ENCODE measurements around the gene ONECUT1. TPM values are rescaled to one million over a fixed set of nuclear protein-coding genes. Genes with fewer than 3 reads are reported as not detected.
"Not testable (repeated sequence)": the region's sequence is repeated elsewhere in the genome, so short reads cannot be mapped to it uniquely, and the experiment has no call there.

Gene ONECUT1
- total RNA-seq, 1 experiment from 2014 or later: 1.3 TPM

DNA sequence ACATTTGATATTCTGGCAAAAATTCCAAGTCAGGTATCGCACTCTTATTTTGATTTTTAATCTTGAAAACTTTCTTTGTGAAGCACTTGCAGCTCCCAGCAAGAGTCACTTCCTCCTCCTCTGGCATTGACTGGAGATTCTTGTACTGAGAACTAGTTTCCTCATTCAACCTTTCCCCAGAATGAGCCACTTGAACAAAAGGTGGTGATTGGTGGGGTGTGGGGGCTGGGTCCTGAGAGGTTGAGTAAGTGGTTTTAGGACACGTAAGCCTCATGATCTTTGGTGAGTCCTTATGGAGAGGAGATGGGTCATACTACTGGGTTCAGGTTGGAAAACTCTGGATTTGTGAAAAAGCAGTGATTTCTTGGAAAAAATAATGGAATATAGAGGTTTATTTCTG lies 32.3 kb upstream of the ONECUT1 start (continued):
- no peak for TF ChIP-seq POLR2AphosphoS5 (IDR thresholded peaks at IDR 0.05; ENCODE audit: low read depth, low read length)
- no peak for TF ChIP-seq JUND (IDR thresholded peaks at IDR 0.05)

DNA sequence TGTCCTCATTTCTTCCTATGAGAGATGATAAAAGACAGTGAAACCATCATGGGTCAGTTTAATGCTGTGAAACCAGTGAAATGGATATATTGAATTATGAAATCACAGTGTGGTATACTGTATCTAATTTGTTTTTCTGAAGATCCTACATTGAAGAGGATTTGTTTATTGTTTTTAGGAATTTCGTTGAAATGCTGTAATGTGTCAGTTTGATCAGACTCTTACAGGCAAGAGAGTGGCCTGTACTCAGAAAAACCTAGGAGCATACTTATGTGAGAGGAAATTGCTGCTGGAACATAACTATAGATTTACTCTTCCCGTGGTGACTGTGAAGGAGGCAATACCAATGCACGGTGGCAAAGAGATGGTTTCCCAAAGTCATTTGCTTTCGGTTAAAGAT lies 29.1 kb upstream of the ONECUT1 start:
- H3K79me2 ChIP-seq (ENCODE audit: insufficient read depth, low read length): no peaks in the 10 kb centered on the region
- ChIA-PET CTCF (no interaction called here), RAD21 (ENCODE audit: low non-redundant PET in 1 of 2, low total read pairs in 2 of 2, uncharacterized antibody in 2 of 2, unreplicated experiment in 2 of 2) (no interaction called here), POLR2A (no interaction called here)
- no TSS peak for BruUV-seq (replicated peaks)
- H3K9me3 ChIP-seq (ENCODE audit: control insufficient read depth in 1 of 2, insufficient read depth in 1 of 2, low read depth in 1 of 2, low read length in 2 of 2): no peaks in the 10 kb centered on the region
- TF ChIP-seq TCF7L2 (IDR thresholded peaks at IDR 0.05; ENCODE audit: borderline replicate concordance, extremely low read depth, insufficient read depth, insufficient read length): no peak
- no peak for TF ChIP-seq YY1 (IDR thresholded peaks at IDR 0.05; ENCODE audit: extremely low read depth, insufficient replicate concordance, low read depth, low read length)
- TF ChIP-seq SP1 (IDR thresholded peaks at IDR 0.05; ENCODE audit: low read depth): no peak
- TF ChIP-seq RAD21 (IDR thresholded peaks at IDR 0.05; ENCODE audit: low read depth): no peak
- TF ChIP-seq, protein P1, sequence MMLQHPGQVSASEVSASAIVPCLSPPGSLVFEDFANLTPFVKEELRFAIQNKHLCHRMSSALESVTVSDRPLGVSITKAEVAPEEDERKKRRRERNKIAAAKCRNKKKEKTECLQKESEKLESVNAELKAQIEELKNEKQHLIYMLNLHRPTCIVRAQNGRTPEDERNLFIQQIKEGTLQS (IDR thresholded peaks at IDR 0.05): no peak
- TF ChIP-seq, protein P2, sequence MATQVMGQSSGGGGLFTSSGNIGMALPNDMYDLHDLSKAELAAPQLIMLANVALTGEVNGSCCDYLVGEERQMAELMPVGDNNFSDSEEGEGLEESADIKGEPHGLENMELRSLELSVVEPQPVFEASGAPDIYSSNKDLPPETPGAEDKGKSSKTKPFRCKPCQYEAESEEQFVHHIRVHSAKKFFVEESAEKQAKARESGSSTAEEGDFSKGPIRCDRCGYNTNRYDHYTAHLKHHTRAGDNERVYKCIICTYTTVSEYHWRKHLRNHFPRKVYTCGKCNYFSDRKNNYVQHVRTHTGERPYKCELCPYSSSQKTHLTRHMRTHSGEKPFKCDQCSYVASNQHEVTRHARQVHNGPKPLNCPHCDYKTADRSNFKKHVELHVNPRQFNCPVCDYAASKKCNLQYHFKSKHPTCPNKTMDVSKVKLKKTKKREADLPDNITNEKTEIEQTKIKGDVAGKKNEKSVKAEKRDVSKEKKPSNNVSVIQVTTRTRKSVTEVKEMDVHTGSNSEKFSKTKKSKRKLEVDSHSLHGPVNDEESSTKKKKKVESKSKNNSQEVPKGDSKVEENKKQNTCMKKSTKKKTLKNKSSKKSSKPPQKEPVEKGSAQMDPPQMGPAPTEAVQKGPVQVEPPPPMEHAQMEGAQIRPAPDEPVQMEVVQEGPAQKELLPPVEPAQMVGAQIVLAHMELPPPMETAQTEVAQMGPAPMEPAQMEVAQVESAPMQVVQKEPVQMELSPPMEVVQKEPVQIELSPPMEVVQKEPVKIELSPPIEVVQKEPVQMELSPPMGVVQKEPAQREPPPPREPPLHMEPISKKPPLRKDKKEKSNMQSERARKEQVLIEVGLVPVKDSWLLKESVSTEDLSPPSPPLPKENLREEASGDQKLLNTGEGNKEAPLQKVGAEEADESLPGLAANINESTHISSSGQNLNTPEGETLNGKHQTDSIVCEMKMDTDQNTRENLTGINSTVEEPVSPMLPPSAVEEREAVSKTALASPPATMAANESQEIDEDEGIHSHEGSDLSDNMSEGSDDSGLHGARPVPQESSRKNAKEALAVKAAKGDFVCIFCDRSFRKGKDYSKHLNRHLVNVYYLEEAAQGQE (IDR thresholded peaks at IDR 0.05; ENCODE audit: low read depth): no peak
- TF ChIP-seq, protein P3, sequence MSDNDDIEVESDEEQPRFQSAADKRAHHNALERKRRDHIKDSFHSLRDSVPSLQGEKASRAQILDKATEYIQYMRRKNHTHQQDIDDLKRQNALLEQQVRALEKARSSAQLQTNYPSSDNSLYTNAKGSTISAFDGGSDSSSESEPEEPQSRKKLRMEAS (IDR thresholded peaks at IDR 0.05): no peak
- H4K20me1 ChIP-seq (ENCODE audit: insufficient read depth): no peaks in the 10 kb centered on the region
- no peak overlapping the region for H3K4me3 ChIP-seq (replicated peaks in 1 of 2; ENCODE audit: low read depth in 1 of 2, low read length in 2 of 2)
- H3K4me1 ChIP-seq (ENCODE audit: control insufficient read depth in 1 of 2, insufficient read depth in 2 of 2, low read length in 2 of 2): 0 out of 4 replicates have a peak, but pooled peaks cover 0 to 2% of the 10 kb centered on the region in 2 experiments
- H3K9ac ChIP-seq (ENCODE audit: low read length): no peak overlapping the region
- H3K36me3 ChIP-seq (ENCODE audit: control insufficient read depth in 1 of 2, insufficient read depth in 2 of 2, low read length in 2 of 2): no peaks in the 10 kb centered on the region
- no peak overlapping the region for H3K27ac ChIP-seq (ENCODE audit: low read depth, low read length)
- ATAC-seq (no peak), DNase-seq (ENCODE audit: low read depth, low spot score) (no peak)
- H3K4me2 ChIP-seq (ENCODE audit: low read length): no peak overlapping the region
- H3K9me2 ChIP-seq (ENCODE audit: insufficient read depth): no peaks in the 10 kb centered on the region
- intact Hi-C loops (cut with micrococcal nuclease): loop anchor here (10.0 kb wide), 1 partner anchor 376 kb away; no protein-coding TSS in a partner anchor
- H3K27me3 ChIP-seq (ENCODE audit: insufficient read depth, low read length): peaks cover 35% of the 10 kb centered on the region
- H2AFZ ChIP-seq (ENCODE audit: low read depth, low read length, poor library complexity, severe bottlenecking): no peak overlapping the region

DNA sequence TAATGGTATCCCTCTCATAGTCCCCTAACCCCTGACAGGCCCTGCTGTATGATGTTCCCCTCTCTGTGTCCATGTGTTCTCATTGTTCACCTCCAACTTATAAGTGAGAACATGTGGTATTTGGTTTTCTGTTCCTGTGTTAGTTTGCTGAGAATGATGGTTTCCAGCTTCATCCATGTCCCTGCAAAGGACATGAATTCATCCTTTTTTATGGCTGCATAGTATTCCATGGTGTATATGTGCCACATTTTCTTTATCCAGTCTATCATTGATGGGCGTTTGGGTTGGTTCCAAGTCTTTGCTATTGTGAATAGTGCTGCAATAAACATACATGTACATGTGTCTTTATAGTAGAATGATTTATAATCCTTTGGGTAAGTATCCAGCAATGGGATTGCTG lies 25.8 kb upstream of the ONECUT1 start:
- H3K9ac ChIP-seq (ENCODE audit: low read length); H3K79me2 ChIP-seq (ENCODE audit: insufficient read depth, low read length); H3K9me3 ChIP-seq (ENCODE audit: control insufficient read depth in 1 of 2, insufficient read depth in 1 of 2, low read depth in 1 of 2, low read length in 2 of 2); H3K36me3 ChIP-seq (ENCODE audit: control insufficient read depth in 1 of 2, insufficient read depth in 2 of 2, low read length in 2 of 2); H3K4me2 ChIP-seq (ENCODE audit: low read length); POLR2A ChIA-PET; H3K27ac ChIP-seq (ENCODE audit: low read depth, low read length); BruUV-seq (replicated peaks); DNase-seq (ENCODE audit: low read depth, low spot score); H3K4me1 ChIP-seq (ENCODE audit: control insufficient read depth in 1 of 2, insufficient read depth in 2 of 2, low read length in 2 of 2); CTCF ChIA-PET; H2AFZ ChIP-seq (ENCODE audit: low read depth, low read length, poor library complexity, severe bottlenecking); H3K9me2 ChIP-seq (ENCODE audit: insufficient read depth); H4K20me1 ChIP-seq (ENCODE audit: insufficient read depth); H3K4me3 ChIP-seq (replicated peaks in 1 of 2; ENCODE audit: low read depth in 1 of 2, low read length in 2 of 2); ATAC-seq; RAD21 ChIA-PET (ENCODE audit: low non-redundant PET in 1 of 2, low total read pairs in 2 of 2, uncharacterized antibody in 2 of 2, unreplicated experiment in 2 of 2): not testable (repeated sequence)
- intact Hi-C loops (cut with micrococcal nuclease): loop anchor here (10.0 kb wide), 1 partner anchor 379 kb away; no protein-coding TSS in a partner anchor
- peaks cover 38% of the 10 kb centered on the region for H3K27me3 ChIP-seq (ENCODE audit: insufficient read depth, low read length)

All from HCT116 (cell line).